Left lung (tissue), 10 donors: ENCODE data around the gene ITGB6. TPM values are rescaled to one million over a fixed set of nuclear protein-coding genes. Genes with fewer than 3 reads are reported as not detected.

Experiments used
- ATAC-seq: fragments of 200-7000 bp; cut with Tn5 transposase; one replicate; pipeline ENCODE4 v1.9.1; 2020; ENCODE audit warnings: moderate library complexity
- DNase-seq, 4 donors: peaks; one replicate each; pipeline ENCODE4 v3.0.0-alpha.2; 2013 to 2020
- H3K27ac ChIP-seq, 2 donors: fragments of 200-600 bp; sonication (generic) in 1 of 2; one replicate each; pipeline versions ENCODE4 v1.5.0 to v1.8.0; 2020 to 2021
- H3K27me3 ChIP-seq, 2 donors: fragments of 200-600 bp; sonication (generic) in 1 of 2; one replicate each; pipeline versions ENCODE4 v1.5.0 to v1.8.0; 2020 to 2021
- H3K36me3 ChIP-seq, 2 donors: fragments of 200-600 bp; sonication (generic) in 1 of 2; one replicate each; pipeline versions ENCODE4 v1.5.0 to v1.8.0; 2020 to 2021
- H3K4me1 ChIP-seq, 2 donors: fragments of 200-600 bp; one replicate each; pipeline ENCODE4 v1.8.0; 2021
- H3K4me3 ChIP-seq, 2 donors: fragments of 200-600 bp; sonication (generic) in 1 of 2; one replicate each; pipeline versions ENCODE4 v1.5.0 to v1.8.0; 2020 to 2021; ENCODE audit warnings: mild to moderate bottlenecking in 1 of 2
- H3K9me3 ChIP-seq, 2 donors: fragments of 200-600 bp; sonication (generic) in 1 of 2; one replicate each; pipeline versions ENCODE4 v1.5.0 to v1.8.0; 2020 to 2021
- intact Hi-C, 2 donors: fragments of 100-400 bp; cut with DNase I; formaldehyde crosslinking; loops; one replicate each; pipeline versions ENCODE4 v1.11.2 to v1.14.2; 2022
- polyA plus RNA-seq, 6 donors: library from polyadenylated mRNA; unstranded; fragments of 120-200 nt; gene quantifications; one replicate each; pipeline ENCODE4 v1.2.1, GENCODE V29; 2013; ENCODE audit not compliant: insufficient read length in 6 of 6
- total RNA-seq, 2 donors: library from RNA; stranded (reverse); fragmentation: NEBNext Ultra II Directional; extraction: Animal tissue kit (Norgen Biotek cat#: 25700); gene quantifications; one replicate each; pipeline ENCODE4 v1.2.1, GENCODE V29; 2021
- TF ChIP-seq, protein P1 (sequence below), 2 donors: fragments of 200-600 bp; sonication (generic) in 1 of 2; IDR thresholded peaks; one replicate each; pipeline versions ENCODE4 v1.5.0 to v1.8.0; 2021; ENCODE audit warnings: antibody characterized with exemption in 2 of 2
- donor health status: DM: no; HTN: yes; CAD: no.
- donor health status: DM: no; HTN: no; CAD: no.

ITGB6 gene
- total and polyA plus RNA-seq, 8 donors, result 4.4 to 227 (median 8.5) TPM

DNA sequence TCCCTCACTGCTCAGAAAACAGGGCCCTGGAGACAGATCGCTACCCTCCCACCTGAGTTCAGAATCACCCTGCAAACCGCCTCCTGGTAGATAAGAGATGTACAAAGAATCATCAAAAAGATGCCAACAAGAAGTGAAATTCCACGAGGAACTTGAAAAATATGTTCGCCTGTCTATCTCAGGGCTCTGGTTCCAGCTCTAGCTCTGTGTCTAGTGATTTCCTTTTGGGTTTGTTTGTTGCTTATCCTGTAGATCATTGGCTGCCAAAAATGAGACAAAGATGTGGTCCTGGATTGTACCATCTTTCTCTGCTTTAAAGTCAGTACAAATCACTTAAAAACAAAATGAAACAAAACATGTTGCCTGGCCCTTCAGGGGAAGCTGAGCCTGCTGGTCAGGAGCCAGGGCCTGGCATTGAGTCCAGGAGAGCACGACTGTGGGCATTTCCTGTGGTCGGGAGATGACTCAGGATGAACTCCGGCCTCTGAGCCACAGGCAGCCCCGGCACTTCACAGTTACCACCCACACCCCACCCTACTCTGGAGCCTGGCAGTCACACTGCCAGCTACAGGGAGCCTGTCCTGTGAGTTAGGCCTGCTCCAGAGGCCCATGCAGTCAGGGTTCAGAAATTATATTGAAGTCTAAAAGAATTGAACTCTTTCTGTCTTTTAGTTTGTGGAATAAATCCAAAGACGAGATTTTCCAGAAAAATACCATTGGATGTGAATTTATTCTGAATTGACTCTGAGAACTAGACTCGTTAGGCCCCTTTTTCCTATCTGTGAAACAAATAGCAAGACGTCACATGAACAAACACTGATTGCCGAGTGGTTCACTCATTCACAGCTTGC, 8.0 kb upstream of the ITGB6 start:
- H3K27ac ChIP-seq, result peak overlapping the region; percentile 52 to 61
- H3K36me3 ChIP-seq, result no peaks in the 10 kb centered on the region
- ATAC-seq (peak; percentile 74), DNase-seq (peak in 2 of 4 donors; percentile 84 to 89)
- no peak overlapping the region for H3K4me3 ChIP-seq
- TF ChIP-seq, protein P1, sequence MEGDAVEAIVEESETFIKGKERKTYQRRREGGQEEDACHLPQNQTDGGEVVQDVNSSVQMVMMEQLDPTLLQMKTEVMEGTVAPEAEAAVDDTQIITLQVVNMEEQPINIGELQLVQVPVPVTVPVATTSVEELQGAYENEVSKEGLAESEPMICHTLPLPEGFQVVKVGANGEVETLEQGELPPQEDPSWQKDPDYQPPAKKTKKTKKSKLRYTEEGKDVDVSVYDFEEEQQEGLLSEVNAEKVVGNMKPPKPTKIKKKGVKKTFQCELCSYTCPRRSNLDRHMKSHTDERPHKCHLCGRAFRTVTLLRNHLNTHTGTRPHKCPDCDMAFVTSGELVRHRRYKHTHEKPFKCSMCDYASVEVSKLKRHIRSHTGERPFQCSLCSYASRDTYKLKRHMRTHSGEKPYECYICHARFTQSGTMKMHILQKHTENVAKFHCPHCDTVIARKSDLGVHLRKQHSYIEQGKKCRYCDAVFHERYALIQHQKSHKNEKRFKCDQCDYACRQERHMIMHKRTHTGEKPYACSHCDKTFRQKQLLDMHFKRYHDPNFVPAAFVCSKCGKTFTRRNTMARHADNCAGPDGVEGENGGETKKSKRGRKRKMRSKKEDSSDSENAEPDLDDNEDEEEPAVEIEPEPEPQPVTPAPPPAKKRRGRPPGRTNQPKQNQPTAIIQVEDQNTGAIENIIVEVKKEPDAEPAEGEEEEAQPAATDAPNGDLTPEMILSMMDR (IDR thresholded peaks at IDR 0.05), result no peak
- intact Hi-C loops, result no loop called here
- peaks cover 11 to 22% of the 10 kb centered on the region in 2 donors for H3K4me1 ChIP-seq
- no peaks in the 10 kb centered on the region for H3K27me3 ChIP-seq
- no peaks in the 10 kb centered on the region for H3K9me3 ChIP-seq

DNA sequence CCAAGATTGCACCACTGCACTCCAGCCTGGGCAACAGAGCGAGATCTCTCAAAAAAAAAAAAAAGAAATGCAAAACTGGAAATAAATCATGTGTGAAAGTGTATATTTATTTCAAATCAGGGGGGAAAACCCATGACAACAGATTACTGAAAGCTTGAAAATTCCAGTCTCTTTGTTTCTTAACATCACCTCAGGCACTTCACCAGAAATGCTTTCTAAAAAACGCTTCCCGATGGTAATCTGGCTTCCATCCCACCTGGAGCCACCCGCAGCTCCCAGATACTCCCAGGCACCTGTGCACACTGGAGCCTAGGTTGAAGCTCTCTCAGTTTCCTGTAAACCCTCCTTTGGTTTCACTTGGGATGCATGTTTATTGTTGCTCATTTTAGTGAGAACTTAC, 7.2 kb upstream of the ITGB6 start:
- Histone ChIP-seq H3K4me3 (no peak overlapping the region), H3K27ac (peak overlapping the region; percentile 52 to 61), H3K4me1 (peaks cover 11 to 22% of the 10 kb centered on the region in 2 donors), H3K9me3 (no peaks in the 10 kb centered on the region), H3K36me3 (no peaks in the 10 kb centered on the region), H3K27me3 (no peaks in the 10 kb centered on the region)
- intact Hi-C loops, result no loop called here
- no peak for ATAC-seq
- no peak for DNase-seq
- TF ChIP-seq, protein P1 (IDR thresholded peaks at IDR 0.05), result no peak

DNA sequence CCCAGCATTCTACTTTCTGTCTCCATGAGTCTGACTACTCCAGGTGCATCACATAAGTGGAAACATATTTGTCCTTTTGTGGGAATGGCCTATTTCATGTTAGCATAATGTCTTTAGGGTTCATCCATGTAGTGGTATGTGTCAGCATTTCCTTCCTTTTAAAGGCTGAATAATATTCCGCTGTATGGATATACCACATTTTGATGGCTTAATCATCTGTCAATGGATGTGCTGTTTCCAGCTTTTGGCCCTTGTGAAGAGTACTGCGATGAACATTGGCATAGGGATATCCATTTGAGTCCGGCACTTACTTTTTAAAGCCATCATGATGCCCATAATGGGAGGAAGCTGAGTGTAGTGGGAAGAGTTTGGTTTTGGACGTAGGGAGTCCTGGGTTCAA, 6.4 kb upstream of the ITGB6 start:
- ATAC-seq (no peak), DNase-seq (no peak)
- H3K4me1 ChIP-seq, result peaks cover 11 to 22% of the 10 kb centered on the region in 2 donors
- H3K36me3 ChIP-seq, result no peaks in the 10 kb centered on the region
- intact Hi-C loops, result no loop called here
- no peak overlapping the region for H3K27ac ChIP-seq
- no peaks in the 10 kb centered on the region for H3K27me3 ChIP-seq
- H3K4me3 ChIP-seq, result no peak overlapping the region
- TF ChIP-seq, protein P1 (IDR thresholded peaks at IDR 0.05), result no peak
- no peaks in the 10 kb centered on the region for H3K9me3 ChIP-seq

DNA sequence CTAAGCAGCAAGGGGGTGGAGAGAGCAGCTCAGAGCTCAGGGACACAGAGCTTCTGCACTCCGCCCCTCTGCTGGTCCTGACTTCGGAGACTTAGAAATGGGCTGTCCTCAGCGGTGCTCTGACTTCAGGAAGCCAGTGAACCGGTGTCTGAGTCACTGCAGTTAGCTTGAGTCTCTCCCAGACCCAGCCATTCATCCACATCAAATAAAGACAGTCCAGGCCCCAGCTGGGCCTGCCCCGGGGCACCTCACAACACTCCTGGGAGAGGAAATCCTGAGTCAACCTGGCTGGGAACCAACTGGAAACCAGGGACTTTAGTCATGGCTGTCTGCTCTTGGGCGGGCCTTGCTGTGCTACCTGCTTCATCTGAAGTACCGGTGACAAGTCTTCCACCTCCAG, 5.4 kb upstream of the ITGB6 start:
- no peaks in the 10 kb centered on the region for H3K27me3 ChIP-seq
- peak overlapping the region in 1 of 2 donors; percentile 22 for H3K27ac ChIP-seq
- no peaks in the 10 kb centered on the region for H3K9me3 ChIP-seq
- no peak overlapping the region for H3K4me3 ChIP-seq
- peak; percentile 83 for ATAC-seq
- intact Hi-C loops, result no loop called here
- H3K4me1 ChIP-seq, result peaks cover 11 to 22% of the 10 kb centered on the region in 2 donors
- TF ChIP-seq, protein P1 (IDR thresholded peaks at IDR 0.05), result no peak
- no peaks in the 10 kb centered on the region for H3K36me3 ChIP-seq
- peak in 1 of 4 donors; percentile 78 for DNase-seq

DNA sequence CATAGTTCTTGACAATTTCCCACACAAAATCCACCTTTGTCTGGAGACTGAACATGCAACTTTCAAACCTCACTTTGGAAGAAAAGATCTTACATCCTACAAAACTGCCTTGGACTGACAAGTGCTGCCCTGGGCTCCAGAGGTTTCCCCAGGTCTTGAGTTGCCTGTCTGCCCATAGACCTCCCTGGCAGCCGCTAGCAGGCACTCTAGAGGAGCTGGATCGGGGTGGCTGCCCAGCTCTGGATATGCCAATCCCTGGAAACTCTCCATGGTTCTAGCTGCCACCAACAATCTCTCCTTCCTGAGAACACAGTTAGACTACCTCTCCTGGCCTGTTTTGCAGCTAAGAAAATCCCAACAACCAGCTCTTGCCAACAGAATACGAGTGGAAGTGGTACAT, 3.4 kb upstream of the ITGB6 start:
- no peaks in the 10 kb centered on the region for H3K9me3 ChIP-seq
- intact Hi-C loops, result no loop called here
- no peaks in the 10 kb centered on the region for H3K36me3 ChIP-seq
- H3K4me1 ChIP-seq, result peaks cover 6 to 10% of the 10 kb centered on the region in 2 donors
- no peak overlapping the region for H3K27ac ChIP-seq
- ATAC-seq (no peak), DNase-seq (no peak)
- no peak overlapping the region for H3K4me3 ChIP-seq
- no peaks in the 10 kb centered on the region for H3K27me3 ChIP-seq
- TF ChIP-seq, protein P1 (IDR thresholded peaks at IDR 0.05), result no peak
